A673 (cell line): ENCODE data around the gene PCNX1.

Source experiments
- EZH2 ChIP-seq: fragments of 200-600 bp; sonication (generic); IDR thresholded peaks from 2 replicates; pipeline ENCODE4 v1.6.1; 2017; ENCODE audit warnings: borderline replicate concordance, low read depth, mild to moderate bottlenecking, mixed read lengths, antibody characterized with exemption, low read length; ENCODE audit not compliant: poor library complexity, severe bottlenecking
- TF ChIP-seq, protein P1 (sequence below): fragments of 300-800, 200-600 bp; sonication (generic); conservative IDR thresholded peaks from 2 replicates; pipeline ENCODE4 v1.5.1; 2017; ENCODE audit warnings: low read depth, mild to moderate bottlenecking, antibody characterized with exemption, low read length, moderate library complexity, mixed read lengths

DNA sequence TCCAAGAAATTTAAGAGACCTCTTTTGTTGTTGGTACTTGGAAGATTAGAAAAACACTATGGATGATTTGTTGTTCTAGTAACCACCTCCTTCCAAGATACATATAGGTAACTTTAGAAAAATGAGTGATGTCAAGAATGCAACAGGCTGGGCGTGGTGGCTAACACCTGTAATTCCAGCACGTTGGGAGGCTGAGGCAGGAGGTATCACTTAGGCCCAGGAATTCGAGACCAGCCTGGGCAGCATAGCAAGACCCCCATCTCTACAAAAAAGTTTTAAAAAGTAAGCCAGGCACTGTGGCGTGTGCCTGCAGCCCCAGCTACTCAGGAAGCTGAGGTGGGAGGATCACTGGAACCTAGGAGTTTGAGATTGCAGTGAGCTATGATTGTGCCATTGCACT, 97.8 kb downstream of the PCNX1 start:
- TF ChIP-seq, protein P1, sequence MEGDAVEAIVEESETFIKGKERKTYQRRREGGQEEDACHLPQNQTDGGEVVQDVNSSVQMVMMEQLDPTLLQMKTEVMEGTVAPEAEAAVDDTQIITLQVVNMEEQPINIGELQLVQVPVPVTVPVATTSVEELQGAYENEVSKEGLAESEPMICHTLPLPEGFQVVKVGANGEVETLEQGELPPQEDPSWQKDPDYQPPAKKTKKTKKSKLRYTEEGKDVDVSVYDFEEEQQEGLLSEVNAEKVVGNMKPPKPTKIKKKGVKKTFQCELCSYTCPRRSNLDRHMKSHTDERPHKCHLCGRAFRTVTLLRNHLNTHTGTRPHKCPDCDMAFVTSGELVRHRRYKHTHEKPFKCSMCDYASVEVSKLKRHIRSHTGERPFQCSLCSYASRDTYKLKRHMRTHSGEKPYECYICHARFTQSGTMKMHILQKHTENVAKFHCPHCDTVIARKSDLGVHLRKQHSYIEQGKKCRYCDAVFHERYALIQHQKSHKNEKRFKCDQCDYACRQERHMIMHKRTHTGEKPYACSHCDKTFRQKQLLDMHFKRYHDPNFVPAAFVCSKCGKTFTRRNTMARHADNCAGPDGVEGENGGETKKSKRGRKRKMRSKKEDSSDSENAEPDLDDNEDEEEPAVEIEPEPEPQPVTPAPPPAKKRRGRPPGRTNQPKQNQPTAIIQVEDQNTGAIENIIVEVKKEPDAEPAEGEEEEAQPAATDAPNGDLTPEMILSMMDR = no peak
- no peak for TF ChIP-seq EZH2
